Prostate gland (tissue), 2 donors: Measurements from ENCODE around the gene ADGRD1.

Experiments
- POLR2A ChIP-seq: fragments of 450-650 bp; IDR thresholded peaks from one replicate; pipeline ENCODE4 v1.6.1; 2016; ENCODE audit warnings: antibody characterized with exemption, mild to moderate bottlenecking
- TF ChIP-seq, protein P1 (sequence below), 4 experiments: fragments of 200-600 bp in 2 of 4; fragments of 450-650 bp in 2 of 4; sonication (generic) in 2 of 4; IDR thresholded peaks; 1 replicate in 3 of 4; 2 replicates in 1 of 4; pipeline ENCODE4 v1.5.1; 2016 to 2019; ENCODE audit warnings: antibody characterized with exemption in 4 of 4, mild to moderate bottlenecking in 2 of 4, moderate library complexity in 2 of 4

DNA sequence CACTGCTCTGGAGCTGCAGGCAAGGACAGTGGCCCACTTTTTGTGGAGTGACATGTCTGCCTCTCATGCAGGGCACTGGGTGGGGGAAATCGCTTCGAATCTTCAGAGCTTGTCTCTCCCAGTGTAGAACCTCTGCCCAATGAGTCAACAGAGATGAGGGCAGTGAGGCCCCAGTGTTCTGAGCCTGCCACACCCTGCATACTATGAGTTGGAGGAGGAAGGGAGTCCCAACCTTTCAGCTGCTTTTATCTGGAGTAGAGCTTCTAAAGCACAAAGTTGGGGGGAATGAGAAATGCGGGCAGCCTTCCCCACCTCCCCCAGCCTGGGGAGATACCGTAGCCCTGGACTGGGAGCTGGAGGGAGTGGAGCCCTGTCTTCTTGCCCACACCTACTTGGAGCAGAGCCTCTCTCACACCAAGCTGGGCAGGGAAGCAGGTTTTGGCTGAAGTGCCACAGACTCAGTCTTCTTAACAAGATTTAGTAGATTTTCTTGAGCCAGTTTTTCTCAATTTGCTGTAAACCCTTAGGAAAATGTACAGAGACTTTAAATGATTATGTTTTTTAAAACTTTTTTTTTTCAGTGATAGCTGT lies 159.1 kb downstream of the ADGRD1 start:
- TF ChIP-seq, protein P1, sequence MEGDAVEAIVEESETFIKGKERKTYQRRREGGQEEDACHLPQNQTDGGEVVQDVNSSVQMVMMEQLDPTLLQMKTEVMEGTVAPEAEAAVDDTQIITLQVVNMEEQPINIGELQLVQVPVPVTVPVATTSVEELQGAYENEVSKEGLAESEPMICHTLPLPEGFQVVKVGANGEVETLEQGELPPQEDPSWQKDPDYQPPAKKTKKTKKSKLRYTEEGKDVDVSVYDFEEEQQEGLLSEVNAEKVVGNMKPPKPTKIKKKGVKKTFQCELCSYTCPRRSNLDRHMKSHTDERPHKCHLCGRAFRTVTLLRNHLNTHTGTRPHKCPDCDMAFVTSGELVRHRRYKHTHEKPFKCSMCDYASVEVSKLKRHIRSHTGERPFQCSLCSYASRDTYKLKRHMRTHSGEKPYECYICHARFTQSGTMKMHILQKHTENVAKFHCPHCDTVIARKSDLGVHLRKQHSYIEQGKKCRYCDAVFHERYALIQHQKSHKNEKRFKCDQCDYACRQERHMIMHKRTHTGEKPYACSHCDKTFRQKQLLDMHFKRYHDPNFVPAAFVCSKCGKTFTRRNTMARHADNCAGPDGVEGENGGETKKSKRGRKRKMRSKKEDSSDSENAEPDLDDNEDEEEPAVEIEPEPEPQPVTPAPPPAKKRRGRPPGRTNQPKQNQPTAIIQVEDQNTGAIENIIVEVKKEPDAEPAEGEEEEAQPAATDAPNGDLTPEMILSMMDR (IDR thresholded peaks at IDR 0.05) = no peak
- TF ChIP-seq POLR2A = no peak
